K562 (cell line): ENCODE results near the gene KLK6. TPM values are rescaled to one million over a fixed set of nuclear protein-coding genes. Genes with fewer than 3 reads are reported as not detected.
A peak's percentile ranks its signal among the peaks of the same experiment; 100 is the strongest.

Source experiments
- E2F6 ChIP-seq, 2 experiments: IDR thresholded peaks; 2 replicates each; pipeline ENCODE4 v1.6.1; 2011; ENCODE audit warnings: borderline replicate concordance in 1 of 2, control low read depth in 1 of 2, low read depth in 1 of 2, low read length in 1 of 2, mild to moderate bottlenecking in 1 of 2, mixed read lengths in 1 of 2, moderate library complexity in 1 of 2; ENCODE audit not compliant: insufficient read depth in 1 of 2, insufficient read length in 1 of 2, poor library complexity in 1 of 2, severe bottlenecking in 1 of 2; ENCODE audit errors: extremely low read depth in 1 of 2
- ETV1 ChIP-seq: fragments of 450-650 bp; conservative IDR thresholded peaks from 2 replicates; pipeline ENCODE4 v1.6.1; 2016; ENCODE audit warnings: missing genetic modification characterization, control low read depth, low read depth, missing compliant biosample characterization
- HES1 ChIP-seq: fragments of 450-650 bp; IDR thresholded peaks from 2 replicates; pipeline ENCODE4 v1.6.1; 2016; ENCODE audit warnings: low read depth, mild to moderate bottlenecking, moderate library complexity
- HMG20B ChIP-seq: fragments of 250-450 bp; sonication (Bioruptor Pico); IDR thresholded peaks from 2 replicates; pipeline ENCODE4 v1.5.0; 2021; ENCODE audit warnings: mild to moderate bottlenecking
- KAT8 ChIP-seq: fragments of 450-650 bp; IDR thresholded peaks from 2 replicates; pipeline ENCODE4 v1.6.1; 2016; ENCODE audit warnings: low read depth, mild to moderate bottlenecking
- KLF16 ChIP-seq: IDR thresholded peaks from 2 replicates; pipeline ENCODE4 v1.6.1; 2016; ENCODE audit warnings: antibody characterized with exemption
- MGA ChIP-seq: fragments of 450-650 bp; IDR thresholded peaks from 2 replicates; pipeline ENCODE4 v1.6.1; 2016; ENCODE audit warnings: mild to moderate bottlenecking, moderate library complexity
- RBM17 ChIP-seq: fragments of 200-400 bp; formaldehyde crosslinking; IDR thresholded peaks from 2 replicates; pipeline ENCODE4 v1.6.1; 2017; ENCODE audit warnings: low read depth, mild to moderate bottlenecking, low read length, borderline replicate concordance
- SMAD3 ChIP-seq: fragments of 450-650 bp; formaldehyde crosslinking; conservative IDR thresholded peaks from 2 replicates; pipeline ENCODE4 v1.4.0; 2020; ENCODE audit warnings: mild to moderate bottlenecking
- SMARCE1 ChIP-seq: fragments of 450-650 bp; IDR thresholded peaks from 2 replicates; pipeline ENCODE4 v1.7.1; 2016; ENCODE audit warnings: mild to moderate bottlenecking
- TCF3 ChIP-seq: sonication (generic); formaldehyde crosslinking; IDR thresholded peaks from 2 replicates; pipeline ENCODE4 v1.4.0; 2020; ENCODE audit warnings: mild to moderate bottlenecking, missing genetic modification reagents
- ZC3H4 ChIP-seq: sonication (generic); formaldehyde crosslinking; IDR thresholded peaks from 2 replicates; pipeline ENCODE4 v1.9.0; 2021; ENCODE audit warnings: missing genetic modification reagents, borderline replicate concordance
- ZNF655 ChIP-seq: fragments of 250-450 bp; sonication (Bioruptor Pico); IDR thresholded peaks from 2 replicates; pipeline ENCODE4 v1.5.0; 2021
- ZNF668 ChIP-seq: fragments of 250-450 bp; sonication (Bioruptor Pico); IDR thresholded peaks from 2 replicates; pipeline ENCODE4 v1.8.0; 2022; ENCODE audit warnings: mild to moderate bottlenecking, inconsistent platforms
- ZNF77 ChIP-seq: fragments of 250-450 bp; sonication (Bioruptor Pico); IDR thresholded peaks from 2 replicates; pipeline ENCODE4 v1.5.0; 2020
- polyA plus RNA-seq, 8 experiments: library from polyadenylated mRNA; depleted of rRNA in 4 of 8; stranded (reverse) in 5 of 8; unstranded in 3 of 8; fragments of >200 nt; fragmentation: Nextera tagmentation in 2 of 8; fragmentation: Illumina TruSeq in 1 of 8; extraction: Ambion mirVana in 2 of 8; extraction: Trizol in 1 of 8; gene quantifications; 2 replicates each; pipeline versions ENCODE4 v1.2.1 to v1.2.3, GENCODE V29; 2011 to 2014; ENCODE audit warnings: inconsistent platforms in 1 of 8, missing spikeins in 1 of 8
- total RNA-seq, 7 experiments: library from RNA; depleted of rRNA in 6 of 7; stranded (reverse); fragments of >200 nt in 6 of 7; fragmentation: Illumina TruSeq in 2 of 7; extraction: Trizol in 2 of 7; gene quantifications; 2 replicates each; pipeline versions ENCODE4 v1.2.1 to v1.2.3, GENCODE V29; 2011 to 2021; ENCODE audit warnings: low replicate concordance in 1 of 7

KLK6 gene
- total and polyA plus RNA-seq, 9 of the 15 experiments (the other 6 are each of a cell fraction or from before 2014, with no cell fraction given) = not detected

GRCh38 chr19:51000981-51001380, 31.6 kb upstream of the KLK6 start (continued):
- TF ChIP-seq ZC3H4 (CRISPR knock-in tag) = no peak
- TF ChIP-seq SMARCE1 = no peak
- TF ChIP-seq KLF16 = no peak
- TF ChIP-seq HMG20B (CRISPR knock-in tag) = no peak
- TF ChIP-seq MGA = peak; percentile 40; the same call in 1 of the 2 replicates
- TF ChIP-seq RBM17 = no peak
- TF ChIP-seq SMAD3 (CRISPR knock-in tag) = no peak
- no peak for TF ChIP-seq ZNF77 (CRISPR knock-in tag)
- no peak for TF ChIP-seq ZNF668 (CRISPR knock-in tag)
- no peak for TF ChIP-seq KAT8
- no peak for TF ChIP-seq HES1
- peak in 1 of 2 experiments; percentile 20 for TF ChIP-seq E2F6 (IDR thresholded peaks at IDR 0.05; ENCODE audit: borderline replicate concordance in 1 of 2, extremely low read depth in 1 of 2, insufficient read depth in 1 of 2, insufficient read length in 1 of 2, low read depth in 1 of 2, low read length in 1 of 2, poor library complexity in 1 of 2, severe bottlenecking in 1 of 2)
- no peak for TF ChIP-seq ETV1 (tag)
- no peak for TF ChIP-seq ZNF655 (CRISPR knock-in tag)
- TF ChIP-seq TCF3 (CRISPR knock-in tag) = no peak
